ENCODE data around the gene INPP5A.
"Not testable (repeated sequence)": the region's sequence is repeated elsewhere in the genome, so short reads cannot be mapped to it uniquely, and the experiment has no call there.

Gene INPP5A

DNA sequence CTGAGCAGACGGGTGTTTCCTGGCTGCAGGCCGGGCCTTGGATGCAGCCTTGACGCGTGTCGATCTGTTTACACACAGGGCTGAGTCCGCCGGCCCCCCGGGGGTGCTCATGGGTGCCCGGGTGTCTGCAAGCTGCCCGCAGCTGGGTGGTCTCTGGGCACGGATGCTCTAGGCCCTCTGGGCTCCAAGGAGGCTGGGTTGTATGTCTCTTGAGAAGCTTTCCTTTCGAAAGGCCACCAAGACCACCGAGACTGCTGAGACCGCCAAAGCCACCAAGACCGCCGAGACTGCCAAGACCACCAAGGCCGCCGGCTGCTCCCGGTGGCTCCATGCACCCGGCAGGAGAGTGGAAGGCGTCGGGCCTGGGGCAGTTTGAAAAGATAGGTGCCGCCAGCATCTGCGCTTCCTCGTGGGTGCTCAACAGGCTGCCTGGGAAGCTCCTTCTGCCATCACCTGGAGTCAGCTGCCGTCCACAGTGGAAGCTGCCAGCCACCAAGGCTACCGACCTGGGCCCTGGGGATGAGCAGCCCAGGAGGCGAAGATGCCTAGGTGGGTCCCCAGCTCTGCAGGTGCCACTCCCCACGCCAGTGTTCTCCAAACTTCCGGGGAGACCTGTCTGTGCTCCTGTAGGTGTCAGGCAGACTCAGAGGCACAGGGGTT lies 121.1 kb downstream of the INPP5A start:
- no peak for DNase-seq (ENCODE audit: low read depth)

DNA sequence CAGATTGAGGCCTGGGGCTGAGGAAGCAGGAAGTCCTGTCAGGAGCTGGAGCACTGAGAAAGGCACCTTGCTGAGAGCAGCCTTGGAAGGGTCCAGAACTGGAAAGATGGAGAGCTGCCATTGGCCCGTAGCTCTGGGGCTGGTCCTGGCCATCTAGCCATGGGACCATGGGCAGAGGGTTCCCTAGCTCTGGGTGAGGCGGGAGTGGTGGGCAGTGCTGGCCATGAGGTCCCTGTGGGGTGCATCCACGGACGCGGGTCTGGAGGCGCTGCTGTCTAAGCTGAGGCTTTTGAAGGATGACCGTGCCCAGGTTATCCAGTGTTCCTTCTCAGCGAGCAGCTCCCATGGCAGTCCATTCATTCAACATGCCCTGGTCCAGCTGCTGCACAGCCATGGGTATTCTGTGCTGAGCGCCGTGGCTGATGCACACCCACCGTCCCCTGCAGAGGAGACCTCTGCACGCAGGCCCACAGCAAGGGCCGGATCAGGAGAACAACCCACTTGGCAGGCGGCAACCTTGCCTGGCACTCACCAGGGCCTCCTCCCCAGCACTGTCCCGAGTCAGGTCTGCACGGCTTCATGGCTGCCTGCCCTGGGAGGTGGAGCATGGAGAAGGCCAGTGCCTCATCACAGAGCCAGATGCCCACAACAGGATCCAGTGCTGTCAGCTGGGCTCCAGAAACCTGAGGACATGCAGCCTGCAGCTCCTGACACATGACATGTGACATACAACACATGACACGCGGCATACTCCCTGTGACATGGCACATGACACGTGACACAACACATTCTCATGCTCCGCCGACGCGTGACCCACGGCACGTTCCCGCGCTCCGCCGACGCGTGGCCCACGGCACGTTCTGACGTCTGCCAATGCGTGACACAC lies 121.9 kb downstream of the INPP5A start:
- DNase-seq (ENCODE audit: low read depth) = no peak

DNA sequence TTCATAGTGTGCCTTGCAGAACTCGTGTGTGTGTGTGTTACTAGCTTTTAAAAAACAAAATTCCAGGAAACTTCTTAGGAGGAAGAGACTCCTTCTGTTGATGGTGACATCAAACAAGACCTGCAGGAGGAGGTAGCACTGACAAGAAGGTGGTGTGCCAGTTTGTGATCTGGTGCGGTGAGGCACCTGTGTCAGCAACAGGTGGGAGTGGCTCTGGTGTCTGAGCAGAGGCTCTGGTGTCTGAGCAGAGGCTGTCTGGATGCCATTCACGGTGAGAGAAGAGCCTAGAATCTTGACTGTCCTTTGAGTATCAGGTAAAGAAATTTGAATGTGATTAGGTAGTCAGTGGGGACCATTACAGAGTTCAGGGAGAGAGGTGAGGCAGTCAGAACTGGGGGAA lies 122.8 kb downstream of the INPP5A start:
- DNase-seq (ENCODE audit: low read depth) = no peak

DNA sequence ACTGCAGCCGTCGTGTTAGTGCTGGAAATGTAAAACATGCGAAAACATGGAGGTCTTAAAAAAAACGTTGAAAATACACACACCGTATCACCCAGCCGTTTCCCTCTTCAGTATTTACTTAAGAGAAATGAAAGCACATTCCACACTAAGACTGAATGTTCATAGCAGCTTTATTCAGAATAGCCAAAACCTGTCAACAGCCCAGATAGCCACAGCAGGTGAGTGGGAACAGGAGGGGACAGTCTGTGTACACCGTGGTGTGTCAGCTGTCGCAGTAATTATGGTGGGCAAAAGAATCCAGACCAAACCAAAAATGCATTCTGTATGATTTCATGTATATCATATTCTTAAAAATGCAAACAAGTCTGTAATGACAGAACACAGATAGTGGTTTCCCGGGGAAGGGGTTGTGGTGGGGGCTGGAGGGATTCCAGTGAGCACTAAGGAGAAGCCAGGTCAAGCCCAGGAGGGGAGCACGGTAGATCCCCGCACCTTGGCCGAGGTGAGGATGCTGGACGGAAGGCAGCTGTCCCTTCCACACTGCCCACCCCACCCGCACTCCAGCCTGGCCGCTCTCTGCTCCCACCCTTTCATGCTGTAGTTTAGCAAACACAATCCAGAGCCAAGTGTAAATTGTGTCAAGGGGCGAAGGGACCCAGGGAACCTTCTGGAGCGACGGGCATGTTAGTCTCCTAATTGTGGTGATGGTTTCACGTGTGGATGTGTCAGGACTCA lies 124.8 kb downstream of the INPP5A start:
- no peak for DNase-seq (ENCODE audit: low read depth)

DNA sequence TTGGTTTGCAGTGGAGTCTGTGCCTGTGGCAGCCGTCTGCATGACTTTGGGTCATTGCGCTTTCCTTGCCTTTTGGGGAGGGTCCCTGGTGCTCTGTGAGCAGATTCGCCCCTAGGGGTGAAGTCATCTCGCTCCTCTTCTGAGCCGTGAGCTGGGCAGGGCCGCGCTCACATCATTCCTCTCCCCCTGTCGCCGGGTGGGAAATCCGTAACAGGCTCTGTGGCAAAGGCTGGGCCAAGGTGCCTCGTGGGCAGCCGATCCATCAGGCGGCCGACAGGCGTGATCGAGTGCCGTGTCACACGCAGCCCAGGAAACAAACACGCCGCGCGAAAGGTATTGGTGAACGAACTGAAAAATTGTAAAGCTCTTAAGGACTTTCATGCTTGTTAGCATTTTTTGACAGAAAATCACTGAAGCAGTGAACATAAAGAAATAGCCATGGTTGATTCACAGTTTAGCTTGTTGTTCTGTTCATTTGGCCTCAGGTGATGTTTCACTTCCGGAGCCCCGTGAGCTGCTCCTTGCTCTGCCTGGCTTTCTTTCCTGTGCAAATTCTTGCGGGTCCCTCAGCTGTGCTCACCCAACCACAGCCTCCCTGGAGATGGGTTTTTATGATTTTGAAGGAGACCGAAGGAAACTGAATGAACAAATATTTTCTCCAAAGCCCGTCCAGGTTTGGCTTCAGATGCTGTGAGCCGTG lies 126.2 kb downstream of the INPP5A start:
- DNase-seq (ENCODE audit: low read depth) = no peak

DNA sequence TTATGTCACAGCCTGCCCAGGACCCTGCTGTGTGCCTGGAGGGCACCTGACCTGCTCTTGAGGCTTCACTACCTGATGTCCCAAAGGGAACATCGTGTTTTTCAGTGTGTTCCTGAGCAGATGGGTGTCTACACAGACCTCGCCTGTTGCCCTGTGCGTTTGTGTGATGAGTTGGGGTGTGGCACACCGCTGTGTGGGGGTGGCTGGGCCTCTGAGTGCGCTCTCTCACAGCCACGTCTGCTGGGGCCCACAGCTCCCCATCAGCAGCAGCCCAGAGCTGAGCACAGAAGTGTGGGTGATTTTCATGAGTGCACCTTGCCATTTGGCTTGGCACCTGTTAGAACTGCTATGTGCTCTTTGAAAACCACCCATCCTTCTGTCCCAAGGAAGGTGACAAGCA lies 126.8 kb downstream of the INPP5A start:
- no peak for DNase-seq (ENCODE audit: low read depth)

DNA sequence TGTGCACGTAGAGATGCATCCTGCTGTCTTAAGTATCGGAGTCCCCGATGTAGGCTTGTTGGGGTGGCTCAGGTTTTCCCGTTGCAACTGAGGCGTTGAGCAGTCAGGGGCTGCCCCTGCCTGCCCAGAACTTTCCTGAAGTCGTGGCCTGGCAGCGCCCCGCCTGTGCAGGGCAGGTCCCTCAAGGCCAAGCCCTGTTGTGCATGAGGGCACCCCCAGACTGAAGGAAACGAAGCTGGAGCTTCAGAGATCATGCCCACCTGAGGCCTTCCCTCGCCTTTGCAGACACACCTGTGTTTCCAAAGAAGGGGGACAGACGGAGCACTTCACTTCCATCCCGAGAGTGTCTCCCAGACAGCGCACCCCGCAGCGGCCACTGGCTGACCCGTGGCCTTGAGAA lies 127.3 kb downstream of the INPP5A start:
- DNase-seq (ENCODE audit: low read depth) = no peak

DNA sequence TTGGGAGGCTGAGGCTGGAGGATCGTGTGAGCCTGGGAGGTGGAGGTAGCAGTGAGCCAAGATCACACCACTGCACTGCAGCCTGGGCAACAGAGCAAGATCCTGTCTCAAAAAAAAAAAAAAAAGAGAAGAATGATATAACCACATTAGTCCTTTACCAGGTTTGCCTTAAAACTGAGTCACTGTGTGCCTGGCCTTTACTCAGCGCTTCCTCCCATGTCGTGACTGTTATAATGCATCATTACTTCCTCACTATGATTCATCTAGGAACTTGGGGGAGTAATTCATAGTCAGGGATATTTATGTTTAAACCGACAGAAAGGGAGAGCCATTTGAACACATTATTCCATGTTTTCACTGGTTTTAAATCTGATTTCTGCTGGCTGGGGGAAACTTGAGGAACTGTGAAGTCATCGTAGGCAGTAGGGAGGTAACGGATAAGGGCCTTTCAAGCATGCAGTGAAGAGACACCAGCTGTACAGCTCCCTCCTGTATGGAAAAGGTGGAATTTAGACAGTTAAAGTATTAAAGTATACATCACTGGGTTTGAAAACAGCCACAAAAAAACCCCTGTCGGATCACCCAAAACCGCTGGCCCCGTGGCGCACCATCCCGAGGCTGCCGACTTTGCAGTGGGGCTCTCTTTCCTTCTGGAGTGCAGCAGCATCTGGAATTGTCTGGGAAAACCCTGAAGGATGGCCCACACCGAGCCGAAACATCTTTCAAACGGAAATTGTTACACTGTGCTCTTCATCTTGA lies 128.5 kb downstream of the INPP5A start:
- DNase-seq (ENCODE audit: low read depth) = peak; percentile 71

DNA sequence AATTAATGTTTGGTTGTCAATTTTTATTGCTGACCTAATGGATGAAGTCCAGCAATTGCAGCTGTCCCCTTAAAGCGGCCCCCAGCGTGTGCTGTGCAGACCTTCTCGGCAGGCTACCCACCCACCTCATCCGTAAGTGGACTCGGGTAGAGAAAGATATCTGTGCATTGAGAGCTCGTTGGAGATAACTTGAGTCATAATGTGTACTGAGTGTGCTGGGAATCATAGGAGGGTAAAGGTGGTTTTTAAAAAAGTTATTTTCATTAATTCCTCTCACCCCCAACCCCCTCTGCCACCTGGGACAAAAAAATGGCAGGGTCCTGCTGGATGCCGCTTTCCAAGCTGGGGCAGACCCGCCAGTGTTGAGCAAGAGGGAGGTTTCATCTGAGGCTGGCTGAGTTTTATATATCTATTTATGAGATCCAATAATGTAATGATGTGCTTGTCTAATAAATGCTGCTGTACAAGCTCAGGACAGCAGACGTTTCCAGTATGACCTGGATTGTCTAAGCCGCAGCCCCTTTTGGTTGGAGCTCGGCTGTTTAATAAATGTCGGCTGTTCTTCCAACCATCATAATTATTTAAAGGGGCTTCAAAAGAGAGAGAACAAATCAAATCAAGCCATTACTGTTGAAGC lies 129.2 kb downstream of the INPP5A start:
- DNase-seq (ENCODE audit: low read depth) = no peak

DNA sequence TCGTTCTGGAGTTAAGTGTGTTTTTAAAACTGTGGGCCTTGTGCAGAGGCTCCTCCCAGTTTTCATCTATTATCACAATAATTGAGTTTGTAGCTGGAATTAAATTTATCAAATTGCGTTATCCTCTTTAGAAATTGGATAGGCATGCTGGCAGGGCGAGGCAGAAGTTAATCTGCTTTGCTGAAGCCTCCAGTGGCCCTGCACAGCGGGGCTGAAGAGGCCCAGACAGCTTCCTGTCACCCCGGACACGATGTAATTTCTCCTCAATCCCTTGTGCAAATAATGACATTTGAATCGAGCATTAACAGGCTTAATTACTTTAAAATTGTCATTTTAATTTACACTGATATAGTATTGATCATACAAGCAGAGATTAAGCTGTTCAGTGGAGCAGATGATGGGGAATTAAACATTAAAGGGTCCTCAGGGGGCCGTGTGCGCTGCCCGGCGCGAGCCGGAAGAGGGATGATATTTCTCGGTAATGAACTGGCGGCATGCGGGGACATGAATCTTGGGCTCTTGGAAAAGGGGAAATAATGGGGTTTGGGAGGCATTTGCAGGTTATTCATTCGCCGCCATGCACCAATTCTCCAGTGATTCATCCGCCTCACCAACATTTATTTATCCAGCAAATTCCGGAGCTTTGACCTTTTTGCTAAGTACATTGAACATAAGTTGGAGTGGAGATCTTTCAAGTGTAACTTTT lies 129.9 kb downstream of the INPP5A start:
- DNase-seq (ENCODE audit: low read depth) = peak; percentile 30

DNA sequence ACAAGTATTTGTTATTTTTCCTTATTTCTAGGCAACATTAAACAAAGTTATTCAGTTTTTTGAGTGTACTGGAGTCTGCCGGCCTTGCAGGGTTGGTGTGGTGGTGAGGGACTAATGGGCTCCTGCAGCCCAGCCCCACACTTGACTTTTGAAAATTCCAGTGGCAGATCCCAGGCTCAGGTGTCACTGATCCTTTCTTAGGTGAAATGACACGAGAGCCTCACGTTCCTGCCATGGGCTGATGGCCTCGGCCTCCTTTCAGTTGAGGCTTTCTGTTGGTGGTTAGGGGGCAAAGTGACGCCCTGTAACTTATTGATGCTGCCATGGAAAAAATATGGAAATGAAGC lies 130.4 kb downstream of the INPP5A start:
- DNase-seq (ENCODE audit: low read depth) = no peak

DNA sequence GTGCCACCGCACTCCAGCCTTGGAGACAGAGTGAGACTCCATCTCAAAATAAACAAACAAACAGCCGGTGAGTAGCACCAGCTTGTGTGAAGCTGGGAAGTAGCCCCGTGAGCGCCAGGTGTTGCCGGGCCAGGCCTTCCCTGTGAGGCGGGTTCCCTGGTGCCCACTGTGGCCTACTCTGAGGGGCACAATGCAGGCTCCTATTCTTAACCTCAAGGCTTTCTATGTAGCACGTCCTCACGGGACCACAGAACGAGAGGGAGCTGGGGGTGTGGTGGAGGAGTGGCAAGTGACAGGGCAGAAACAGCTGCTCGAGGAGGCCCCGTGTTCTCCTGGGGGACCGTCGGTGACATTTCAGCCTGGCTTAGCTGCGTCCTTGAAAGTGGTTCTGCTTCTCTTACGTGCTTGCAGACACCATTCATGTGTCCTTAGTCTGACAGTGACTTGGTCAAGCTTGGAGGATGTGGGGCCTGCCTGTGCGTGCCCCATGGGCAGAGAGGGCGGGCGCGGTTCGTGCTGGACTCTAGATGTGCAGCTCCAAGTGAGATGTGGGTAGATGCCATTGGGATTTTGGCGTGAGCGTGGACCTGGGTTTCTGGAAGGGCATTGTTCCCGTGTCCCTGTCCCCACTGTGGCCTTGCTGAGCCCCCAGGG lies 131.7 kb downstream of the INPP5A start:
- no peak for DNase-seq (ENCODE audit: low read depth)

DNA sequence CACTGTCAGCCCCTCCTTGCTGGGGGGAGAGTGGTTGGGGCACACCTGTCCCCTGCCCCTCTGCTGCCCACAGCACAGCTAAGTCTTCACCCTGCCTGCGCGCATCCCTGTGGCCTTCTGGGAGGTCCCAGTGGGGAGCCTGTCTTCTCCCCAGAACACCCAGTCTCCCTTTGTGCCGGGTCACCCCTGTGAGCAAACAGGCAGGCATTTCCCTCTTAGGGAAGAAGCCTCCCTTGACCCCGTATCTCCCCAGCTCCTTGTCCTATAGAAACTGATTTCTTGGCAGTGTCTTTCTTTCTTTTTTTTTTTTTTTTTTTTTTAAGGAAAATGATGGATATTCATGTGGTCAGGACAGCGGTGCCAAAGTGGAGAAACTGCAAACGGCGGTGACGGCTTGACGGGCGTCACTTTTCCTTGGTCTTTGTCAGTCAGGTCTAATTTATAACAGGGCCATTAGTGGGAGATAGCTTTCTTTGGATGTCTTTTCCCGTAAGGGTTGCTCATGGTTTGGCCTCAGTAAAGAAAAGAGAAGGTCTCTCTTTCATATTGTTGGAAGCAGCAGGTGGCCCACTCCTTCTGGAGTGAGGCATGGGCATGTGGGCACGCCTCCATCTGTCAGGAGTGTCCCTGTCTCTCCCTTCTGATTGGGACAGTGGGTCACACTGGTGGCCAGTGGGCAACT lies 133.1 kb downstream of the INPP5A start:
- no peak for DNase-seq (ENCODE audit: low read depth)

DNA sequence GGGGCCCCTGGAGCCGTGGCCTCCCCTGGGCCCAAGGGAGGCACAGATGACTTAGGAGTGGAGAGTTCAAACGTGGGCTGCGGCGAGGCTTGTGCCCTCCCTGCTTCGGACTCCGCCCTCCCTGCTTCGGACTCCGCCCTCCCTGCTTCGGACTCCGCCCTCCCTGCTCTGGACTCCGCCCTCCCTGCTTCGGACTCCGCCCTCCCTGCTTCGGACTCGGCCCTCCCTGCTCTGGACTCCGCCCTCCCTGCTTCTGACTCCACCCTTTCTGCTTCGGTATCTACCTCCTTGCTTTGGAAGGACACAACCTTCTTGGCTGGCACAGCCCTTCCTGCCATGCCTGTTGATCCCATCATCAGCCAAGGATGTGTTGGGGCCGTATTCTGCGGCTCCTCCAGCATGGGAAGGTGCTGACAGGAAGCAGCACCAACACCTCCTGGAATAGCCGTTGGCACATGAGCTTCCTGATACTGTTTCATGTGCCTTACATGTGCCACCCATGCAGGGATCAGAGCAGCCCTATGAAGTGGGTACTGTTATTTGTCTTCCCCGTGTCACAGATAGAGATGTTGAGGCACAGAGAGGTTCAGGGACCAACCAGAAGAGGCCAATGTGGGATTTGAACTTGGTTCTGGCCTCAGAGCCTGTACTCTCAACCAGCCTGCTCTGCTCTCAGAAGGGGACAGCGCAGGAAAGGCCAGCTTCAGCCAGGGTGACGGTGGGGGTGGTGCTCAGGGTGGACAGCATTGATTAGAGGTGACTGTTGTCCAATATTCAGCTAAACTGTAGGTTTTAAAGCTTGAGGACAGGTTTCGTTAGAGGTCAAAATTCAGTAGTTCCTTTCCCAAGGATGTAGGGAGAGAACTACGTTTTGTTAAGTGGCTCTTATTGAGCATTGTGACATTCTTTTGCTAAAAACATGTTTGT lies 133.9 kb downstream of the INPP5A start:
- DNase-seq (ENCODE audit: low read depth) = no peak

DNA sequence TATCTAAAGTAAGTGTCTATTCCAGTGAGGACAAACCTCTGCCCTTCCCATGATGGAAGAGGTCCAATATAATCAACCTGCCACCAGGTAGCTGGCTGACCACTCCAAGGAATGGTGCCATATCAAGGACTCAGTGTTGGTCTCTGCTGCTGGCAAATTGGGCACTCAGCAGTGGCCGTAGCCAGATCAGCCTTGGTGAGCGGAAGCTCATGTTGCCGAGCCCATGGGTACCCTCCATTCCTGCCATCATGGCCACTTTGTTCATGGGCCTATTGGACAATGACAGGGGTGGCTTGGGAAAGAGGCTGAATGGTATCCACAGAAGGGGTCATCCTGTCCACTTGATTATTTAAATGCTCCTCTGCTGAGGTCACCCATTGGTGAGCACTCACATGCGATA lies 136.2 kb downstream of the INPP5A start:
- not testable (repeated sequence) for DNase-seq (ENCODE audit: low read depth)

DNA sequence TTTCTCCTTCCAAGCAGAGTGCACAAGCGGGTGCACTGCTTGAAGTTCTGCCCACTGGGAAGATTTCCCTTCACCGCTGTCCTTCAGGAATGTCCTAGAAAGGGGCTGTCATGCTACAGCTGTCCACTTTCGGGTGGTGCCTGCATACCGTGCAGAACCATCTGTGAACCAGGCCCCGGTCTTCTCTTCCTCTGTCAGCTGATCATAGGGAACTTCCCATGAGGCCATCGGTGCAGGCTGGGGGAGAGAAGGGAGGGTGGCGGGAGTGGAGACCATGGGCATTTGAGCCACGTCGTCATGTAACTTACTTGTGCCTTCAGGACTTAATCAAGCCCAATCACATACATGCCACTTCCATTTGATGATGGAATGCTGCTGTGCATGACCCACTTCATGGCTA lies 136.7 kb downstream of the INPP5A start:
- no peak for DNase-seq (ENCODE audit: low read depth)

DNA sequence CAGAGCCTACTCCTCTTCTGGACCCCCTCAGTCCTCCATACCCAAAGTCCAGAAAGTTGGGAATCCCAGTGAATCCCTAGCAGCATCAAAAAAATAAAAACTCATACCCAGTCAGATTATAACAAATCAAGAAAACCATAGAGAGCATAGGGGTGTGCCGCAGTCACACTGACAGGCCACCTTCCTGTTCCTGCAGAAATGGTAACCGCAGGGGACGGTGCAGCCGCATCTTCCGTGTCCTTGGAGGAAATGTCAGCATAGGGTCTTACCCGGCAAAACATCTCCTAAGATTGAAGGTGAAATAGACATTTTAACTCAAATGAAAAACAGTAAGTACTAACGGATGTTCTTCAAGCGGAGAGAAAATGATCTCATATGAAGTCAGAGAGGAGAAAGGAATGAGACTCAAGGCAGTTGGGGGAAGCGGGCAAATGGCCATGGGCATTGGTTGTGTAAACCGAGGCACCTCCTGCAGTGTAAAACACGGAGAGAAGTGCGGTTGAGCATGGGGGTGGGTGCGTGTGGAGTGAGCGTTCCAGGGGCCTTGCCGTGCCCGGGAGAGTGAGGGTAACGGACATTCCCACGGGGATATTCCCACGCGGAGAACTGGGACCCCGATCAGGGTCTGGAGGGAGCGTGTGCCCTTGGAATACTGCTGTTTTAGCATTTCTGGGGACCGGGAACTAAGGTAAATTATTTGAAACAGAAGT lies 137.6 kb downstream of the INPP5A start:
- no peak for DNase-seq (ENCODE audit: low read depth)
